H9 (cell line): ENCODE measurements around the gene N4BP3. TPM values are rescaled to one million over a fixed set of nuclear protein-coding genes. Genes with fewer than 3 reads are reported as not detected.

Experiments used
- DNase-seq: peaks from one replicate; pipeline ENCODE4 v3.0.0-alpha.2; 2017
- H2AFZ ChIP-seq: one replicate; pipeline ENCODE4 v1.6.1; 2013; ENCODE audit warnings: mild to moderate bottlenecking, low read length, control low read depth, moderate library complexity
- H2AK5ac ChIP-seq: 2 replicates; pipeline ENCODE4 v1.6.1; 2013; ENCODE audit warnings: low read length, control low read depth, mixed read lengths; ENCODE audit not compliant: insufficient read length
- H2BK120ac ChIP-seq: one replicate; pipeline ENCODE4 v1.6.1; 2013; ENCODE audit warnings: low read depth, mild to moderate bottlenecking, low read length, control low read depth, inconsistent platforms; ENCODE audit not compliant: poor library complexity, severe bottlenecking
- H2BK12ac ChIP-seq: 2 replicates; pipeline ENCODE4 v1.6.1; 2013; ENCODE audit warnings: low read length, control low read depth, mixed read lengths, low read depth; ENCODE audit not compliant: insufficient read length
- H2BK15ac ChIP-seq: 2 replicates; pipeline ENCODE4 v1.6.1; 2013; ENCODE audit warnings: low read depth, low read length, control low read depth
- H2BK20ac ChIP-seq: one replicate; pipeline ENCODE4 v1.6.1; 2013; ENCODE audit warnings: low read depth, mild to moderate bottlenecking, low read length, control low read depth, inconsistent platforms; ENCODE audit not compliant: poor library complexity, severe bottlenecking
- H2BK5ac ChIP-seq: 2 replicates; pipeline ENCODE4 v1.6.1; 2013; ENCODE audit warnings: low read length, control low read depth, mixed read lengths; ENCODE audit not compliant: insufficient read length
- H3K14ac ChIP-seq: 2 replicates; pipeline ENCODE4 v1.6.1; 2013; ENCODE audit warnings: low read length, control low read depth; ENCODE audit not compliant: insufficient read depth
- H3K18ac ChIP-seq: 2 replicates; pipeline ENCODE4 v1.6.1; 2013; ENCODE audit warnings: low read depth, mild to moderate bottlenecking, mixed read lengths, low read length, control low read depth; ENCODE audit not compliant: insufficient read length
- H3K23ac ChIP-seq: 2 replicates; pipeline ENCODE4 v1.6.1; 2013; ENCODE audit warnings: low read length, control low read depth, mixed read lengths, low read depth; ENCODE audit not compliant: insufficient read length
- H3K23me2 ChIP-seq: 2 replicates; pipeline ENCODE4 v1.6.1; 2013; ENCODE audit warnings: low read depth, mild to moderate bottlenecking, mixed read lengths, low read length, control low read depth; ENCODE audit not compliant: insufficient read length, poor library complexity, severe bottlenecking
- H3K27ac ChIP-seq: 2 replicates; pipeline ENCODE4 v1.5.1; 2013; ENCODE audit warnings: low read length, control low read depth, mixed read lengths, low read depth; ENCODE audit not compliant: insufficient read length
- H3K27me3 ChIP-seq: 2 replicates; pipeline ENCODE4 v1.6.1; 2013; ENCODE audit warnings: low read length, control low read depth, inconsistent platforms; ENCODE audit not compliant: insufficient read depth
- H3K4ac ChIP-seq: 2 replicates; pipeline ENCODE4 v1.6.1; 2013; ENCODE audit warnings: low read depth, mild to moderate bottlenecking, control low read depth, inconsistent platforms, low read length, moderate library complexity
- H3K4me1 ChIP-seq: 2 replicates; pipeline ENCODE4 v1.6.1; 2013; ENCODE audit warnings: low read length, control low read depth, inconsistent platforms; ENCODE audit not compliant: insufficient read depth
- H3K4me2 ChIP-seq: 2 replicates; pipeline ENCODE4 v1.6.1; 2013; ENCODE audit warnings: low read length, control low read depth, mixed read lengths; ENCODE audit not compliant: insufficient read length, insufficient read depth
- H3K56ac ChIP-seq: 2 replicates; pipeline ENCODE4 v1.6.1; 2013; ENCODE audit warnings: low read depth, mild to moderate bottlenecking, mixed read lengths, low read length, control low read depth; ENCODE audit not compliant: insufficient read length
- H3K79me1 ChIP-seq: 2 replicates; pipeline ENCODE4 v1.6.1; 2013; ENCODE audit warnings: low read depth, mild to moderate bottlenecking, moderate library complexity, low read length, control low read depth, inconsistent platforms; ENCODE audit not compliant: insufficient read depth, poor library complexity, severe bottlenecking
- H3K79me2 ChIP-seq: 2 replicates; pipeline ENCODE4 v1.6.1; 2013; ENCODE audit warnings: low read length, control low read depth, inconsistent platforms; ENCODE audit not compliant: insufficient read depth
- H3K9ac ChIP-seq: 2 replicates; pipeline ENCODE4 v1.6.1; 2013; ENCODE audit warnings: low read length, control low read depth, mixed read lengths; ENCODE audit not compliant: insufficient read length; ENCODE audit errors: extremely low read depth
- H3K9me3 ChIP-seq: one replicate; pipeline ENCODE4 v1.6.1; 2013; ENCODE audit warnings: low read depth, low read length, inconsistent platforms; ENCODE audit not compliant: control insufficient read depth
- H3T11ph ChIP-seq: one replicate; pipeline ENCODE4 v1.6.1; 2013; ENCODE audit warnings: mild to moderate bottlenecking, low read length, control low read depth, inconsistent platforms
- H4K20me1 ChIP-seq: one replicate; pipeline ENCODE4 v1.6.1; 2013; ENCODE audit not compliant: control insufficient read depth, insufficient read length, insufficient read depth
- H4K5ac ChIP-seq: 2 replicates; pipeline ENCODE4 v1.6.1; 2013; ENCODE audit warnings: low read depth, mild to moderate bottlenecking, mixed read lengths, low read length, control low read depth; ENCODE audit not compliant: insufficient read length
- H4K8ac ChIP-seq: replicated peaks from 2 replicates; pipeline ENCODE4 v1.6.1; 2013; ENCODE audit warnings: low read length, control low read depth, mixed read lengths, low read depth; ENCODE audit not compliant: insufficient read length
- H4K91ac ChIP-seq: 2 replicates; pipeline ENCODE4 v1.6.1; 2013; ENCODE audit warnings: low read depth, mild to moderate bottlenecking, moderate library complexity, mixed read lengths, low read length, control low read depth; ENCODE audit not compliant: insufficient read length
- H3K27ac Mint-ChIP-seq, 3 experiments: 2 replicates in 2 of 3; 3 replicates in 1 of 3; pipeline ENCODE4 v1.8.0; 2020 to 2021; ENCODE audit warnings: mixed read lengths in 3 of 3, mild to moderate bottlenecking in 1 of 3, moderate library complexity in 1 of 3
- H3K27me3 Mint-ChIP-seq: 2 replicates; pipeline ENCODE4 v1.8.0; 2021; ENCODE audit warnings: low read depth, mild to moderate bottlenecking, moderate library complexity, mixed read lengths
- H3K36me3 Mint-ChIP-seq, 3 experiments: 2 replicates in 2 of 3; 3 replicates in 1 of 3; pipeline ENCODE4 v1.8.0; 2020 to 2021; ENCODE audit warnings: low read depth in 3 of 3, mixed read lengths in 3 of 3; ENCODE audit not compliant: insufficient read depth in 1 of 3
- H3K4me1 Mint-ChIP-seq, 2 experiments: 2 replicates each; pipeline ENCODE4 v1.8.0; 2020; ENCODE audit warnings: mixed read lengths in 2 of 2
- H3K4me3 Mint-ChIP-seq, 2 experiments: 2 replicates in 1 of 2; 3 replicates in 1 of 2; pipeline ENCODE4 v1.8.0; 2020 to 2021; ENCODE audit warnings: mild to moderate bottlenecking in 2 of 2, mixed read lengths in 2 of 2, moderate library complexity in 1 of 2
- H3K9me3 Mint-ChIP-seq, 2 experiments: 2 replicates in 1 of 2; 3 replicates in 1 of 2; pipeline ENCODE4 v1.8.0; 2020; ENCODE audit warnings: mild to moderate bottlenecking in 2 of 2, mixed read lengths in 2 of 2, moderate library complexity in 1 of 2
- WGBS: extraction: QIAGEN DNeasy Blood & Tissue Kit; methylation state at CpG from one replicate; pipeline ENCODE4 v1.1.7; 2013; ENCODE audit warnings: missing lambda C conversion rate, low lambda C conversion rate, mixed read lengths; ENCODE audit not compliant: insufficient read length; ENCODE audit errors: extremely low coverage; 5-methylcytosine and 5-hydroxymethylcytosine counted together
- total RNA-seq: library from RNA; stranded (reverse); gene quantifications from 2 replicates; pipeline ENCODE4 v1.2.1, GENCODE V29; 2021
- TF ChIP-seq, protein P1 (sequence below): fragments of 200-600 bp; sonication (generic); conservative IDR thresholded peaks from 3 replicates; pipeline ENCODE4 v1.8.0; 2021; ENCODE audit warnings: antibody characterized with exemption, mild to moderate bottlenecking

The N4BP3 gene
- total RNA-seq, 1 experiment from 2014 or later: 32.1 TPM

DNA sequence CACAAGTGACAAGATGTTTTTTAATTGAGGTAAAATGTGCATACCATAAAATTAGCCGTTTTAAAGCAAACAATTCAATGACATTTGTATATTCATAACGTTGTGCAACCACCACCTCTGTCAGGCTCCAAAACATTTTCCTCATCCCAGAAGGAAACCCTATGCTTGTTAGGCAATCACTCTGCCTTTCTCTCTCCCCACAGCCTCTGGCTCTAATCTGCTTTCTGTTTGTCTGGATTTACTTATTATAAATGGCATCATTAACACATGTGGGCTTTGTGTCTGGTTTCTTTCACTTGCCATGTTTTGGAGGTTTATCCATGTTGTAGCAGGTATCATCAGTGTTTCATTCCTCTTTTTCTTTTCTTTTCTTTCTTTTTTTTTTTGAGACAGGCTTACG is 1.4 kb upstream of the N4BP3 start:
- no peak overlapping the region for H4K8ac ChIP-seq
- H3K9me3 ChIP-seq: no peaks in the 10 kb centered on the region
- WGBS: no CpG with 5 or more reads among the region's 3 CpGs
- no peak overlapping the region for H2AK5ac ChIP-seq
- Mint-ChIP-seq H3K27me3 (peaks cover 9% of the 10 kb centered on the region), H3K36me3 (peaks cover 4 to 14% (median 5%) of the 10 kb centered on the region in 3 experiments), H3K27ac (no peak overlapping the region), H3K4me3 (no peak overlapping the region), H3K4me1 (peaks cover 26 to 35% of the 10 kb centered on the region in 2 experiments), H3K9me3 (peaks cover 5 to 7% of the 10 kb centered on the region in 2 experiments; a peak in 4 of 5 replicates)
- no peak overlapping the region for H3K27ac ChIP-seq
- H2BK15ac ChIP-seq: no peak overlapping the region
- H4K5ac ChIP-seq: no peak overlapping the region
- no peak overlapping the region for H2BK20ac ChIP-seq
- peaks cover 14% of the 10 kb centered on the region for H3K23me2 ChIP-seq
- DNase-seq: no peak
- no peak overlapping the region for H3K18ac ChIP-seq
- no peaks in the 10 kb centered on the region for H3K27me3 ChIP-seq
- peaks cover 5% of the 10 kb centered on the region; the same call in 1 of the 2 replicates for H3K4me1 ChIP-seq
- H3K4ac ChIP-seq: no peak overlapping the region
- H3T11ph ChIP-seq: no peak overlapping the region
- no peak overlapping the region for H4K91ac ChIP-seq
- no peak overlapping the region for H3K14ac ChIP-seq
- no peak overlapping the region for H3K56ac ChIP-seq
- no peak overlapping the region for H2AFZ ChIP-seq
- H3K79me2 ChIP-seq: peaks cover 17% of the 10 kb centered on the region; the same call in 1 of the 2 replicates
- H3K79me1 ChIP-seq: no peaks in the 10 kb centered on the region
- no peak overlapping the region for H3K9ac ChIP-seq
- H4K20me1 ChIP-seq: no peaks in the 10 kb centered on the region
- no peak overlapping the region for H3K23ac ChIP-seq
- no peak overlapping the region for H3K4me2 ChIP-seq
- TF ChIP-seq, protein P1, sequence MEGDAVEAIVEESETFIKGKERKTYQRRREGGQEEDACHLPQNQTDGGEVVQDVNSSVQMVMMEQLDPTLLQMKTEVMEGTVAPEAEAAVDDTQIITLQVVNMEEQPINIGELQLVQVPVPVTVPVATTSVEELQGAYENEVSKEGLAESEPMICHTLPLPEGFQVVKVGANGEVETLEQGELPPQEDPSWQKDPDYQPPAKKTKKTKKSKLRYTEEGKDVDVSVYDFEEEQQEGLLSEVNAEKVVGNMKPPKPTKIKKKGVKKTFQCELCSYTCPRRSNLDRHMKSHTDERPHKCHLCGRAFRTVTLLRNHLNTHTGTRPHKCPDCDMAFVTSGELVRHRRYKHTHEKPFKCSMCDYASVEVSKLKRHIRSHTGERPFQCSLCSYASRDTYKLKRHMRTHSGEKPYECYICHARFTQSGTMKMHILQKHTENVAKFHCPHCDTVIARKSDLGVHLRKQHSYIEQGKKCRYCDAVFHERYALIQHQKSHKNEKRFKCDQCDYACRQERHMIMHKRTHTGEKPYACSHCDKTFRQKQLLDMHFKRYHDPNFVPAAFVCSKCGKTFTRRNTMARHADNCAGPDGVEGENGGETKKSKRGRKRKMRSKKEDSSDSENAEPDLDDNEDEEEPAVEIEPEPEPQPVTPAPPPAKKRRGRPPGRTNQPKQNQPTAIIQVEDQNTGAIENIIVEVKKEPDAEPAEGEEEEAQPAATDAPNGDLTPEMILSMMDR: no peak
- H2BK5ac ChIP-seq: no peak overlapping the region
- no peak overlapping the region for H2BK12ac ChIP-seq
- no peak overlapping the region for H2BK120ac ChIP-seq
